Measurements from ENCODE around the gene SRSF12.

DNA sequence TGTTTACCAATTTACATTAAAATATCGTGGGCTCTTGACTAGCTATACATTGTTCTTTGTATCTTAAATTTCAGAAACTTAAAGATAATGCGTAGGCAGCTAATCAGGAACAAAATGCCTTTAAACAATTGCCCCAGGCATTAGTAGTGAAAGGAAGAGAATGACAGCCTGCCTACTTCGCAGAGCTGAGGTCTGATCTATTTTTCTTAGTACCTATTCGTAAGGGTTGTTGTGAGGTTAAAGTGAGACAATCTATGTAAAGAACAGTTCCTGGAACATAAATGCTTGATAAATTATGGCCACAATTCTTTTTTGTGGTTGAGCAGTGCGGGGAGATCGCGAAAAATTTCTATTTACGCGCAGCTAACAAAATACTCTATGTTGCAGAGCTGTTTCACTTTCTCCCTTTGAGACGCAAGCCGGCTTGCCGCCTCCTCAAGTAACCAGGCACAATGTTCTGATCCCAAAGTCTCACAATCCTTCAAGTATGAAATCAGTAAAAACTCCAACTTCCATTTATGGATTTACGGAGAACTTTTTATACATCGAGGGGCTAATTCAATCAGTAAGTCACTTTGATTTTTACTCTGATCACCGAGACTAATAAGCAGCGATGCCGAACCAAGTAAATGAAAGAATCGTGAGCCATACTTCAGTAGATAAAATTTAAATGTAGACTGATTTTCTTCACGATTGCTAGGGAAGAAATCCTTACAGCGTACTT, 38.2 kb downstream of the SRSF12 start:
- peak in 2 of 4 donors; percentile 48 to 61 for TF ChIP-seq POLR2A (IDR thresholded peaks at IDR 0.05)
- TF ChIP-seq, protein P1, sequence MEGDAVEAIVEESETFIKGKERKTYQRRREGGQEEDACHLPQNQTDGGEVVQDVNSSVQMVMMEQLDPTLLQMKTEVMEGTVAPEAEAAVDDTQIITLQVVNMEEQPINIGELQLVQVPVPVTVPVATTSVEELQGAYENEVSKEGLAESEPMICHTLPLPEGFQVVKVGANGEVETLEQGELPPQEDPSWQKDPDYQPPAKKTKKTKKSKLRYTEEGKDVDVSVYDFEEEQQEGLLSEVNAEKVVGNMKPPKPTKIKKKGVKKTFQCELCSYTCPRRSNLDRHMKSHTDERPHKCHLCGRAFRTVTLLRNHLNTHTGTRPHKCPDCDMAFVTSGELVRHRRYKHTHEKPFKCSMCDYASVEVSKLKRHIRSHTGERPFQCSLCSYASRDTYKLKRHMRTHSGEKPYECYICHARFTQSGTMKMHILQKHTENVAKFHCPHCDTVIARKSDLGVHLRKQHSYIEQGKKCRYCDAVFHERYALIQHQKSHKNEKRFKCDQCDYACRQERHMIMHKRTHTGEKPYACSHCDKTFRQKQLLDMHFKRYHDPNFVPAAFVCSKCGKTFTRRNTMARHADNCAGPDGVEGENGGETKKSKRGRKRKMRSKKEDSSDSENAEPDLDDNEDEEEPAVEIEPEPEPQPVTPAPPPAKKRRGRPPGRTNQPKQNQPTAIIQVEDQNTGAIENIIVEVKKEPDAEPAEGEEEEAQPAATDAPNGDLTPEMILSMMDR (IDR thresholded peaks at IDR 0.05): no peak

All from esophagus squamous epithelium (tissue), 4 donors.